ENCODE results near the gene RNU1-3. TPM values are rescaled to one million over a fixed set of nuclear protein-coding genes. Genes with fewer than 3 reads are reported as not detected.
"Not testable (repeated sequence)": the region's sequence is repeated elsewhere in the genome, so short reads cannot be mapped to it uniquely, and the experiment has no call there.

The RNU1-3 gene
- total RNA-seq, 4 donors from 2014 or later: under 0.01 TPM; not detected in 1

DNA sequence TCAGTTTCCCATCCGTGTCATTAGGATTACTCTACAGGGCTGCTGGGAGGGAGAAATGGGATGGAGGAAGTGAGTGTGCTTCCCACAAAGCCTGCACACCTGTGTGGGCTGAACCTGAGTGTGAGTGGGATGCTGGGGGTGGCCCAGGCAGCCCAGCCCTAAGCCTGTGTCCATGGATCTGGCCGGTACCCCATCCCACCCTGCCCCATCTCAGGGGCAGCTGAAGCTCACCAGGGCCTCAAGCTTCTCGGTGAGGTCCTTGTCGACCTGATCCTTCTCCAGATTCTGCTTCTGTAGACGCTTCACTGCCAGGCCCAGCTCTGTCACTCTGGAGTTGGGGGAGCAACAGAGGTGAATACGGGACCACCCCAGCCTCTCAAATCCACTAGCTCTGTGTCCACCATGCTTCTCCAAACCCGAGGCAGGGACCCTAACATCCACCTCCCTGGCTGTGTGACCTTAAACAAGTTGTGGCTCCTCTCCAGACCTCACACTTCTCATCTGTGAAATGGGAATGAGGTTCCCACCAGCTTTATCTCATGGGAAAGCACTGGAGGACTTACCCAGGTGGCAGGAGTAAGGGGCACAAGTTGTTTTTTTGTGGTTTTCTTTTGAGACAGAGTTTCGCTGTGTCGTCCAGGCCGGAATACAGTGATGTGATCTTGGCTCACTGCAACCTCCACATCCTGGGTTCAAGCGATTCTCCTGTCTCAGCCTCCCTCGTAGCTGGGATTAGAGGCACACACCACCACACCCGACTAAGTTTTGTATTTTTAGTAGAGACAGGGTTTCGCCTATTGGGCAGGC is 34.5 kb downstream of the RNU1-3 start:
- DNase-seq (ENCODE audit: low spot score in 2 of 2): peak in 1 of 2 donors; percentile 86
- H3K4me3 ChIP-seq (ENCODE audit: low read depth, poor library complexity, severe bottlenecking); intact Hi-C loops (cut with DNase I; ENCODE audit: low total_unique reads): not testable (repeated sequence)
- 90 to 92% methylated on average over 14 of the region's 14 CpGs for WGBS, 2 donors

DNA sequence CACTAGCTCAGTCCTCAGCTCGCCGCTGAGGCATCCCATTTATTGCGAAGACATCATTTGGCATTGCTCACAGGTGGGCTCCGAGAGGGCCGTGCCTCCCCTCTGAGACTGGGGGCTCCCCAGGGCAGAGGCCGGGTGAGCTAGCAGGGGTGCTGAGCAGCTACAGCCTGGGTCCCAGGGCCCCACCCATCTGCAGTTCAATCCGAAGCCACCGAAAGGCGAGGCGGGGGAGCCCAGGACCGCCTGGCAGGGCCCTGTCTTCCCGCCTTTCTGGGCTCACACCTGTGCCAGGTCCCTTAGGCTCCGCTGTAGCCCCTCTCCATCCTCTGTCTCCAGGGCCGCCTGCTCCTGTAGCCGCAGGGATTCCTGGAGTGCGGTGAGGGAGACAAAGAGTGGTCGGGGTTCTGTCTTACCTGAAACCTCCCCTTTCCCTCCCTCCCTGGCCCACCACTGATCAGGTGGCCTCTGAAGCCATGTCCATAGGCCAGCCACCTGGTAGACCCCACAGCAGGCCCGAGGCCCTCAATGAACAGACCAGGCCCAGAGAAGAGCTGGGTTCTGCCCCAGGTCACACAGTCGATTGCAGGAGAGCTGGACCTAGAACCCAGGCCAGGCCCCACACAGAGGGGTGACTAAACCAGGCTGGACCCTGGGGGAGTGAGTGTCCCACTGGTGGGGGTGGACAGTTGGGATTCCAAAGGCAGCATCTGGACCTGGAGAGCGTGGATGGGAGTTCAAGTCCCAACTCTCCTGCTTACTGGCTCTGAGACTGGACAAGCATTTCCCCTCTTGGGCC is 35.3 kb downstream of the RNU1-3 start:
- intact Hi-C loops (cut with DNase I; ENCODE audit: low total_unique reads): no loop called here
- TF ChIP-seq POLR2A (IDR thresholded peaks at IDR 0.05): no peak
- TF ChIP-seq, protein P1, sequence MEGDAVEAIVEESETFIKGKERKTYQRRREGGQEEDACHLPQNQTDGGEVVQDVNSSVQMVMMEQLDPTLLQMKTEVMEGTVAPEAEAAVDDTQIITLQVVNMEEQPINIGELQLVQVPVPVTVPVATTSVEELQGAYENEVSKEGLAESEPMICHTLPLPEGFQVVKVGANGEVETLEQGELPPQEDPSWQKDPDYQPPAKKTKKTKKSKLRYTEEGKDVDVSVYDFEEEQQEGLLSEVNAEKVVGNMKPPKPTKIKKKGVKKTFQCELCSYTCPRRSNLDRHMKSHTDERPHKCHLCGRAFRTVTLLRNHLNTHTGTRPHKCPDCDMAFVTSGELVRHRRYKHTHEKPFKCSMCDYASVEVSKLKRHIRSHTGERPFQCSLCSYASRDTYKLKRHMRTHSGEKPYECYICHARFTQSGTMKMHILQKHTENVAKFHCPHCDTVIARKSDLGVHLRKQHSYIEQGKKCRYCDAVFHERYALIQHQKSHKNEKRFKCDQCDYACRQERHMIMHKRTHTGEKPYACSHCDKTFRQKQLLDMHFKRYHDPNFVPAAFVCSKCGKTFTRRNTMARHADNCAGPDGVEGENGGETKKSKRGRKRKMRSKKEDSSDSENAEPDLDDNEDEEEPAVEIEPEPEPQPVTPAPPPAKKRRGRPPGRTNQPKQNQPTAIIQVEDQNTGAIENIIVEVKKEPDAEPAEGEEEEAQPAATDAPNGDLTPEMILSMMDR (IDR thresholded peaks at IDR 0.05): no peak
- peak in 1 of 2 donors; percentile 93 for DNase-seq (ENCODE audit: low spot score in 2 of 2)
- H3K4me3 ChIP-seq (ENCODE audit: low read depth, poor library complexity, severe bottlenecking): no peak overlapping the region
- WGBS, 2 donors: 87 to 88% methylated on average over 20 of the region's 20 CpGs

DNA sequence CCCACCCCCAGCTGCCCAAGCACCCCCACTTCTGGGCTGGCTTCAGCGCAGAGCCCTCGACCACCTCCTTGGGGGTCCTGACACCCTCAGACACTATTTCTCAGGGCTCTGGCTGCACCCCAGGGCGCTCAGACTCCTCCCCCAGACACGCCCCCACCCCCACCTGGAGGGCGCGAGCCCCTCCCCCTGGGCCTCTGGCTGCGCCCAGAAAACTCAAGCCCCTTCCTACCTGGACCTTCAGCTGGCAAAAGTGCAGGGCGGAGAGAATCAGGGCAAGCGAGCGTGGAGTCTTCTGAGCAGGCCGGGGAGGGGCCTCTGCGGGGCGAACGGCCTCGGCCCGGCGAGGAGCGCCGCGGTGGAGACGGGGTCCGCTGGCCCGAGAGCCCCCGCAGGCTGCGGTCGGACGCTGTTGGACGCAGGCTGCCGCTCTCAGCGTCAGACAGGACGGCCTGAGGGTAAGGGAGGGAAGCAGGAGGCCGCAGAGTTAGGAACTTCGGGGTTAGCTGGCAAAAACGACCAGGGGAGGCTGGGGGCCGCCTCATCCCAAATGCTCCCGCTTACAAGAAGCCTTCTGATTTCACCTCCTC is 36.0 kb downstream of the RNU1-3 start:
- no peak overlapping the region for H3K4me3 ChIP-seq (ENCODE audit: low read depth, poor library complexity, severe bottlenecking)
- peak in 1 of 2 donors; percentile 90 for DNase-seq (ENCODE audit: low spot score in 2 of 2)
- TF ChIP-seq, protein P1 (IDR thresholded peaks at IDR 0.05): no peak
- TF ChIP-seq POLR2A (IDR thresholded peaks at IDR 0.05): no peak
- intact Hi-C loops (cut with DNase I; ENCODE audit: low total_unique reads): no loop called here
- WGBS, 2 donors: 92 to 95% methylated on average over 36 of the region's 36 CpGs

- H3K4me3 ChIP-seq (ENCODE audit: low read depth, poor library complexity, severe bottlenecking); intact Hi-C loops (cut with DNase I; ENCODE audit: low total_unique reads): not testable (repeated sequence)
- peak in 1 of 2 donors; percentile 90 for DNase-seq (ENCODE audit: low spot score in 2 of 2)
- WGBS, 2 donors: 95 to 96% methylated on average over 21 of the region's 21 CpGs
Measured at GRCh38 chr1:16629916-16630530, 36.7 kb downstream of the RNU1-3 start.

GRCh38 chr1:16628361-16629111 is 38.2 kb downstream of the RNU1-3 start:
- no peak for TF ChIP-seq POLR2A (IDR thresholded peaks at IDR 0.05)
- TF ChIP-seq, protein P1 (IDR thresholded peaks at IDR 0.05): no peak
- DNase-seq (ENCODE audit: low spot score in 2 of 2): peak in 1 of 2 donors; percentile 92
- 89 to 93% methylated on average over 19 of the region's 19 CpGs for WGBS, 2 donors
- no peak overlapping the region for H3K4me3 ChIP-seq (ENCODE audit: low read depth, poor library complexity, severe bottlenecking)
- intact Hi-C loops (cut with DNase I; ENCODE audit: low total_unique reads): no loop called here

GRCh38 chr1:16626409-16626983 is 40.3 kb downstream of the RNU1-3 start:
- 80 to 88% methylated on average over 15 of the region's 15 CpGs for WGBS, 2 donors
- H3K4me3 ChIP-seq (ENCODE audit: low read depth, poor library complexity, severe bottlenecking); intact Hi-C loops (cut with DNase I; ENCODE audit: low total_unique reads); DNase-seq (ENCODE audit: low spot score in 2 of 2): not testable (repeated sequence)

Data from lower leg skin (tissue), 4 donors.